Progenitor cell of endocrine pancreas (in vitro differentiated cells): ENCODE results near the gene UBE2I. TPM values are rescaled to one million over a fixed set of nuclear protein-coding genes. Genes with fewer than 3 reads are reported as not detected.
A peak's percentile ranks its signal among the peaks of the same experiment; 100 is the strongest.

Source experiments
- DNase-seq: peaks from one replicate; pipeline ENCODE4 v3.0.0; 2021; ENCODE audit warnings: low spot score; ENCODE audit not compliant: unreplicated experiment
- H3K27ac Mint-ChIP-seq: 2 replicates; pipeline ENCODE4 v1.8.0; 2021; ENCODE audit warnings: mild to moderate bottlenecking, moderate library complexity, mixed read lengths
- H3K27me3 Mint-ChIP-seq: 2 replicates; pipeline ENCODE4 v1.8.0; 2021; ENCODE audit warnings: mixed read lengths
- H3K36me3 Mint-ChIP-seq: 2 replicates; pipeline ENCODE4 v1.8.0; 2022; ENCODE audit warnings: mixed read lengths; ENCODE audit not compliant: insufficient read depth
- H3K4me1 Mint-ChIP-seq: 2 replicates; pipeline ENCODE4 v1.8.0; 2021; ENCODE audit warnings: low read depth, mixed read lengths
- H3K4me3 Mint-ChIP-seq: 2 replicates; pipeline ENCODE4 v1.8.0; 2021; ENCODE audit warnings: low read depth, mild to moderate bottlenecking, moderate library complexity, mixed read lengths
- H3K9me3 Mint-ChIP-seq: 2 replicates; pipeline ENCODE4 v1.8.0; 2021; ENCODE audit warnings: low read depth, mixed read lengths
- CTCF ChIP-seq: fragments of 200-600 bp; sonication (generic); IDR thresholded peaks from one replicate; pipeline ENCODE4 v1.5.0; 2021; ENCODE audit warnings: antibody characterized with exemption, mild to moderate bottlenecking; ENCODE audit not compliant: unreplicated experiment
- total RNA-seq: library from RNA; stranded (reverse); gene quantifications from 2 replicates; pipeline ENCODE4 v1.2.1, GENCODE V29; 2021

Gene UBE2I
- total RNA-seq, 1 donor from 2014 or later = 211 TPM

- no peak for DNase-seq
- no peaks in the 10 kb centered on the region for H3K36me3 Mint-ChIP-seq
- H3K4me3 Mint-ChIP-seq = no peak overlapping the region
- TF ChIP-seq CTCF = no peak
- H3K27ac Mint-ChIP-seq = no peak overlapping the region
- H3K9me3 Mint-ChIP-seq = no peaks in the 10 kb centered on the region
- H3K4me1 Mint-ChIP-seq = peaks cover 13% of the 10 kb centered on the region
- no peaks in the 10 kb centered on the region for H3K27me3 Mint-ChIP-seq
These were observed 38.5 kb downstream of the UBE2I start for GRCh38 chr16:1347962-1348361.

DNA sequence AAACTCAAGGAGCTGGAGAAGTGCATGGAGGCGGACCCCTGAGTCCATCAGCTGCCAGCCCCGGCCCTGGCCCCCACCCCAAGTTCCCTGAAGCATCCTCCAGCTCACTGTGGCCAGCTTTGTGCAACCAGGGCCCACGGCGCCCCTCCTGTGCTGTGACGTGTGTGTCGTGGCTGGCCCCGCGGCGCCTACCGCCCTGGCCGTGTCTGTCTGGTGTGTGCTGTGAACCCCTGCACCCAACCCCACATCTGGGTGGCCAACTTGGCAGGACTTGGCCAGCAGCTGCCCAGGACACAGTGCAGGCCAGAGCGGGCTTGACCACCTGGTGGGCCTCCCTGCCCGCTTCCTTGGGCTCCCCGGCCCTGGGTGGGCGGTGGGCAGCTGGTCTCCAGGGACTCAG is 39.0 kb downstream of the UBE2I start:
- H3K27ac Mint-ChIP-seq = no peak overlapping the region
- peaks cover 10% of the 10 kb centered on the region for H3K4me1 Mint-ChIP-seq
- no peaks in the 10 kb centered on the region for H3K9me3 Mint-ChIP-seq
- H3K36me3 Mint-ChIP-seq = no peaks in the 10 kb centered on the region
- TF ChIP-seq CTCF = no peak
- DNase-seq = no peak
- no peak overlapping the region for H3K4me3 Mint-ChIP-seq
- H3K27me3 Mint-ChIP-seq = no peaks in the 10 kb centered on the region

DNA sequence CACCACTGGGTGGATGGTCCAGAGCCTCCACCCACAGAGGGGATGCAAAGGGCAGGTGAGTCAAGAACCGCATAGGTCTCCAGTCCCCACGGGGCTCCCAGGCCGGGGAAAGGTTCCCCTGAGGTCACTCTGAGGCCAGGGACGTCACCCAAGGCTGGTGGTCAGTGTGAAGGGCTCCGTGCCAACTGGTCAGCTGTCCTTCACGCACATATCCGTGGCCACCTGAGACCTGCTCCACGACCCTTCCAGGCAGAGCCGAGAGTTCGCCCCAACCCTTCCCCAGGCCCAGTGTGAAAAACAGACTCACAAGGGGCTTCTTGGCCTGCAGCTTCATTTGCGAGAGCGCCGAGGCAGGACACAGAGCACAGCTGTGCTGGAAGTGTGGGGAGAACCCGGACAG is 39.5 kb downstream of the UBE2I start:
- Mint-ChIP-seq H3K36me3 (no peaks in the 10 kb centered on the region), H3K27ac (no peak overlapping the region)

DNA sequence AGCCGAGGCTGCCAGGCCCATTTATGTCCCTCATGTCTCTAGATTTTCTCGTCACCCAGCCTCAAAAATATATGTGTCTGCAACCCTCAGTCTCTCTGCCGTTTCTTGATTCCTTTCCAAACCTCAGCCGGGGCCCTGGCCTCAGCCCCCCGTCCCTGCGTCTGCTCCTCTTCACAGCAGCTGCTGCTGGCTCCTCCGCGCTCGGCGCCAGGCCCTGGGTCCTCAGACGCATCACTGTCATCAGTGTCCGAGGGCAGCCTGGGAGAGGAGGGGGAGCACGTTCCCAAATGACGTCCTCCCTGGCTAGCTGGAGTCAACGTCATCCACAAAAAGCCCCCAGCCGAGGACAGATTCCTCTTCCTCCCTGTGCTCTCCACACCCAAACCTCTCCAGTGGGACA is 39.9 kb downstream of the UBE2I start:
- peak overlapping the region; percentile 26 for H3K4me3 Mint-ChIP-seq
- no peaks in the 10 kb centered on the region for H3K36me3 Mint-ChIP-seq
- H3K4me1 Mint-ChIP-seq = peaks cover 9% of the 10 kb centered on the region

More for the DNA sequence above, 39.5 kb downstream of the UBE2I start:
- TF ChIP-seq CTCF = no peak
- H3K4me1 Mint-ChIP-seq = peaks cover 9% of the 10 kb centered on the region
- H3K4me3 Mint-ChIP-seq = peak overlapping the region; percentile 26
- H3K9me3 Mint-ChIP-seq = no peaks in the 10 kb centered on the region
- DNase-seq = no peak
- H3K27me3 Mint-ChIP-seq = no peaks in the 10 kb centered on the region

GRCh38 chr16:1349951-1350350 is 40.5 kb downstream of the UBE2I start:
- no peaks in the 10 kb centered on the region for H3K36me3 Mint-ChIP-seq
- no peak overlapping the region for H3K27ac Mint-ChIP-seq
- peak overlapping the region; percentile 76 for H3K4me3 Mint-ChIP-seq
- DNase-seq = no peak
- H3K4me1 Mint-ChIP-seq = peaks cover 9% of the 10 kb centered on the region
- H3K27me3 Mint-ChIP-seq = no peaks in the 10 kb centered on the region
- H3K9me3 Mint-ChIP-seq = no peaks in the 10 kb centered on the region
- TF ChIP-seq CTCF = no peak

More for the DNA sequence above, 39.9 kb downstream of the UBE2I start:
- Mint-ChIP-seq H3K9me3 (no peaks in the 10 kb centered on the region), H3K27ac (no peak overlapping the region), H3K27me3 (no peaks in the 10 kb centered on the region)
- no peak for DNase-seq
- no peak for TF ChIP-seq CTCF
